GM08714 (cell line): ENCODE measurements around the gene CTNNA3.
"Not testable (repeated sequence)": the region's sequence is repeated elsewhere in the genome, so short reads cannot be mapped to it uniquely, and the experiment has no call there.

Experiments used
- H3K4me3 ChIP-seq: fragments of 200-500 bp; sonication (Bioruptor generic); 2 replicates; pipeline ENCODE4 v1.5.1; 2014; ENCODE audit warnings: mild to moderate bottlenecking, low read length, inconsistent platforms
- ZNF274 ChIP-seq: IDR thresholded peaks from 2 replicates; pipeline ENCODE4 v1.6.1; 2012; ENCODE audit warnings: mild to moderate bottlenecking, low read depth, low read length

Gene CTNNA3

DNA sequence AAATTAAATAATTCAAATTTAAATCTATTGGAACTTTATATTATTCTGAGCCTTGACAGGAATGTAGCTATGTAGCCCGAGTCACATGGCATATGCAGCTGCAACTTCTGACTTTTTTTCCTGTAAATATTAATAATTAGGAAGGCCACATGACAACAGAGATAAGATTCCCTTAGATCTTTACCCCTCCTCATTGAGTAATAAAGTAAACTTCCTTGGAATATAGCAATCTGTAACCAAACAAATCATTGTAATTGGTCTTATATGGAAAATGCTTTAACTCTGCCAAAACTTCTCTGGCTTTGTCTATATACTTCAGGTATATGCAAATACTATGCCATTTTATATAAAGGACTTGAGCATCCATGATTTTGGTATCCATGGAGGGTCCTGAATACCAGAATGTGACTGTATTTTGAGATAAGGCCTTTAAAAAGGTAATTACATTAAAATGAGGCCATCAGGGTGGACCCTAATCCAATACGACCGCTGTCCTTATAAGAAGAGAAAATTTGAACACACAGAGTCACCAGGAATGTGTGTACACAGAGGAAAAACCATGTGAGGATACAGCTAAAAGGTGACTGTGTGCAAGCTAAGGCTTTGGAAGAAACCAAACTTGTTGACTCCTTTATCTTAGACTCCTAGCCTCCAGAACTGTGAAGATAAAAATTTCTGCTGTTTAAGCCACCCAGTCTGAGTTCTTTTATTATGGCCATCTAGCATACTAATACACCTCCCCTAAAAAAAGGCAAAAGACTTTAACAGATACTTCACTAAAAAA is 222.0 kb downstream of the CTNNA3 start:
- TF ChIP-seq ZNF274, result no peak
- H3K4me3 ChIP-seq, result no peak overlapping the region

GRCh38 chr10:67471022-67471421 is 225.0 kb downstream of the CTNNA3 start:
- TF ChIP-seq ZNF274, result no peak
- no peak overlapping the region for H3K4me3 ChIP-seq

- H3K4me3 ChIP-seq, result no peak overlapping the region
- no peak for TF ChIP-seq ZNF274
Measured at GRCh38 chr10:67464278-67464677, 231.7 kb downstream of the CTNNA3 start.

DNA sequence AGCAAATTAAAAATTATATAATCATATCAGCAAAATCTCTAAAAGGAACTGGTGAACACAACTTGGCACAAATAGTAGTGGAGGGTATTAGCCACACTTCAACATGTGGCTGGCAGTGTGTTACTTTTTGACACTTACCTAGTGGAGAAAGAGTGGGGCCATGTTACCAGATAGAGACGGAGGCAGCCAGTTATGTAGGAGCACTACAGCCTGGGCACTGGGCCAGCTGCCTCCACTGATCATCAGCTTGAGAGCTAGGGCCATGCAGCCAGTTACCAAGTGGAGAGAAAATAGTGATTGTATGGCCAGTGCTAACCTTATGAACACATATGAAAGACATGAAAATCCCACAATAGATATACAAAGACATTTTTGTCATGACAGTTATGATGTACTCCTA is 243.1 kb downstream of the CTNNA3 start:
- no peak for TF ChIP-seq ZNF274

DNA sequence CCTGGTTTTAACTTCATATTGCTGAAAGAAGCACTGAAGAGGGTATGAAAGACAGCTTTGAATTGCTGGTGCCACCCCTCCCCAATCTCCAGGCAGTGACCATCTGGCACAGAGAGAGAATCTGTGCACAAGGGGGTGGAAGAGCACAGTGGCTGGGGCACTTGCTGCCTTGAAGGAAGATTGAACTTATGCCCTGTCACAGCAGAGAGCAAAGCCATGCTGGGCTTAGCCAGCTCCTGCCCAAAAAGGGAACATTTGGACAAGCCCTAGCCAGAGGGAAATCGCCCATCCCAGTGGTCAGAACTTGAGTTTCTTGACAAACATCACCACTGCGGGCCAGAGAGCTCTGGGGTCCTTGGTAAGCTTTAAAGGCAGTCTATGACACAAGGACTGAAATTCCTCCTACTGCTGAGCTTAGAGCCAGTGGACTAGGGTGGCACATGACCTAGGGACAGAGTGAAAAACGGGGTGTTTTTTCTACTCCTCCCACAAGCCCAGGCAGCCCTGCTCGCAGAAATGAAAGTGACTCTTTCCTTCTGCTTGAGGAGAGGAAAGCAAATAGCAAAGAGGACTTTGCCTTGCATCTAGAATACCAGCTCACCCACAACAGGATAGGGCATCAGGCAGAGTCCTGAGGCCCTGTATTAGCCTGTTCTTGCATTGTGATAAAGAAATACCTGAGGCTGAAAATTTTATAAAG is 257.2 kb downstream of the CTNNA3 start:
- no peak overlapping the region for H3K4me3 ChIP-seq
- no peak for TF ChIP-seq ZNF274

More for the DNA sequence above, 243.1 kb downstream of the CTNNA3 start:
- H3K4me3 ChIP-seq, result no peak overlapping the region

GRCh38 chr10:67433276-67433675 is 262.7 kb downstream of the CTNNA3 start:
- H3K4me3 ChIP-seq, result no peak overlapping the region
- TF ChIP-seq ZNF274, result no peak

DNA sequence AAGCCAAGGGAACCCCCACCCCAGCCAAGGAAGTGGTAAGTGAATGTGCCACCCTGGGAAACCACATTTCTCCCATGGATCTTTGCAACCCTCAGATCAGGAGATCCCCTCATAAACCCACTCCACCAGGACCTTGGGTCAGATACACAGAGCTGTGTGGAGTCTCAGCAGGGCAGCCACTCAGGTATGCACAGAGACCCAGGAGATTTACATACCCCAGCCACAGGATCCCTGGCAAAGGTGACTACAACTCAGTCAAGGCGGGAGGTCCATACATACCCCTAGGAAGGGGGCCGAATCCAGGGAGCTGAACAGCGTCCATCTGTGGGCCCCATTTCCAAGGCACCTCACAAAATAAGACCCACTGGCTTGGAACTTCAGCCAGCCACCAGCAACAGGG is 293.4 kb downstream of the CTNNA3 start:
- no peak for TF ChIP-seq ZNF274
- no peak overlapping the region for H3K4me3 ChIP-seq

DNA sequence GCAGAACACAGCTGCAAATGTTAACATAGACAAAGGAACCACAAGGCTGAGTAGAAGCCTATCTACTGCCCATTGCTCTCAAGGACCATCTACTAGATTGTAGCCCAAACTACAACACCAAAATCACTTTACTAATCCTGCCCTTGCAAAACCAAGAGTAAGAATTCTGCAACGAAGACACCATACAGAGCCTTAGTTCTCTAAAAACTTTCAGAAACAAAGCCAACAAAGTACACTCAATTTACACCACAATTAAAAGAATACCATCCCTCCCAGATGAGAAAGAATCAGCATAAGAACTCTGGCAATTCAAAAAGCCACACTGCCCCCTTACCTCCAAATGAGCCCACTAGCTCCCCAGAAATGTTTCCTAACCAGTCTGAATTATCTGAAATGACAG is 294.3 kb downstream of the CTNNA3 start:
- no peak for TF ChIP-seq ZNF274
- no peak overlapping the region for H3K4me3 ChIP-seq

- H3K4me3 ChIP-seq, result not testable (repeated sequence)
Measured at GRCh38 chr10:67386841-67387533, 309.0 kb downstream of the CTNNA3 start.

DNA sequence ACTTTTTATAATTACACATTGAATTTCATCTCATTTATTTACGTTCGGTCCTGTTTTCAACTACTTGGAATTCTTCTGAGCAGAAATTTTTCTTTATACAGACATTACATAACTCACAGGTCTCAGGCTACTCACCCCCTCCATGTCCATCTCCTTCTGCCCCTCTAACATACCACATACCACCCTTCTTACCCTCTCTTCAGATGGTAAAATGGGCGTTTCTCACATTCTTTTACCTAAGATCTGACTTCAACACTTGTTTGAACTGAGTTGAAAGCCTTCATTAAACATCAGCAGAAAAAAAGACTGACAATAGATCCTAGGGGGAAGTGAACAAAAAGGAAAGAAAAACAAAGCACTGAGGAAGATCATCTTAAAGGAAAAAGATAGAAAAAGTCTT is 309.7 kb downstream of the CTNNA3 start:
- no peak overlapping the region for H3K4me3 ChIP-seq
- no peak for TF ChIP-seq ZNF274

DNA sequence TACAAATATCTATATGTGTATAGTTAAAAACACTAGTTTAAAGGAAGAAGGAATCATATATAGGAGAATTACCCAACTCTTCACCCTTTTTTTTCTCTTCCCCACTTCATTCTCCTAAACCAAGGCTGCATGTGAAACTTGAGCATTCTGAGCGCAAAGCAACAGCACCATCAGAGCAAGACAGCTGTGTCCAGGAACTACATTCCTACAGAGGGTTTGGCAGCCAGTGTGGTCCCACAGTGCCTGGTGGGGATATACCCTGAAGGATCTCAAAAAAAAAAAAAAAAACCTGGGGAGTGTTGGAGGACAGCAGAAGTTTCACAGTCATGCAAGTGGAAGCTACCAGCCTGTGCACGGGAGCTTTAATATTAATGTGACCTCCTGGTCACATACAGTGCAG is 310.4 kb downstream of the CTNNA3 start:
- TF ChIP-seq ZNF274, result no peak
- no peak overlapping the region for H3K4me3 ChIP-seq

GRCh38 chr10:67385089-67385488 is 310.9 kb downstream of the CTNNA3 start:
- no peak overlapping the region for H3K4me3 ChIP-seq
- no peak for TF ChIP-seq ZNF274

DNA sequence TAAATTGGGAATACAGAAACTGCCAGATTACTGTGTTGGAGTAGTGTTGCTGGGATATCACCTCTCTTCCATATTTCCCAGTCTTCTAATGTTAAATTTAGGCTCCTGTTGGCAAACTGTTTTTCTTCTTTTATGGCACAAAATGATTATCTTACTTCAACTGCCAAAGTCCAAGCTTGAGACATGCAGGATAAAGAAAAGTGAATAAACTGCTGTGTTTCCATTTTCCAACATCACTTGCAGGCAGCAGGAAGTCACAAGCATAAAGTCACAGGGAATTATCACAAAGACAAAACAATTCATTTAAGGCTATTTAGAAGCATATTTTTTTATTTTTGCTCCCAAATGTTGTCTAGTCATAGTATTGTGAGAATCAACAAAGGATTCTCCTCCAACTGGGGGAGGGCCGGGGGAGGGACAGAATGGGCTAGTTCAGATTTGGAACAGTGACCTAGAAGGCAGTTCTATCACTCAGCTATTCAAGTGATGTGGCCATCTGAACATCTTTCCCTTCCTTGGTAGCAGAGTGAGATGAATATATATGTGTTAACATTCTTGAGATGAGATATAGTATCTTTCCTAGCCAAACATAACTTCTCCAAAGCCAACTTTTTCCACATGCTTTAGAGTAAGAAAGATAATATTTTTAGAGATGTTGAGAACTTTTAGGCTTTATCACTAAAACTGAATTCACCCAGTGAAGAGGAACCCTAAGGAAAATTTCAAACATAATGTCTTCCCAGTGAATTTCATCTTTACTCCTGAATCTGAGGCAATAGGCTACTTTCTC is 364.7 kb downstream of the CTNNA3 start:
- TF ChIP-seq ZNF274, result no peak
- H3K4me3 ChIP-seq, result no peak overlapping the region
